Tibial artery (tissue), 4 donors: ENCODE measurements around the gene JTB.

Experiments used
- DNase-seq, 2 donors: peaks; one replicate each; pipeline ENCODE4 v3.0.0-alpha.2; 2019
- H3K27ac ChIP-seq, 2 donors: fragments of 200-600 bp; sonication (generic) in 1 of 2; 1 replicate in 1 of 2; 2 replicates in 1 of 2; pipeline ENCODE4 v1.5.1; 2018 to 2019; ENCODE audit warnings: mild to moderate bottlenecking in 1 of 2
- H3K27me3 ChIP-seq, 2 donors: fragments of 200-600 bp; sonication (generic) in 1 of 2; one replicate each; pipeline versions ENCODE4 v1.5.1 to v1.6.0; 2016 to 2019
- H3K36me3 ChIP-seq, 3 donors: fragments of 200-600 bp; sonication (generic) in 2 of 3; one replicate each; pipeline ENCODE4 v1.5.1; 2016 to 2019; ENCODE audit warnings: mild to moderate bottlenecking in 2 of 3
- H3K4me1 ChIP-seq, 4 donors: fragments of 200-600 bp; sonication (generic) in 2 of 4; 1 replicate in 3 of 4; 2 replicates in 1 of 4; pipeline ENCODE4 v1.5.1; 2016 to 2019
- H3K4me3 ChIP-seq, 2 donors: fragments of 200-600 bp; sonication (generic) in 1 of 2; 1 replicate in 1 of 2; 2 replicates in 1 of 2; pipeline ENCODE4 v1.5.1; 2018 to 2019; ENCODE audit warnings: mild to moderate bottlenecking in 2 of 2
- H3K9me3 ChIP-seq, 3 donors: fragments of 200-600 bp; sonication (generic) in 1 of 3; one replicate each; pipeline ENCODE4 v1.5.1; 2016 to 2019
- intact Hi-C: fragments of 100-400 bp; cut with DNase I; formaldehyde crosslinking; loops from one replicate; pipeline ENCODE4 v1.15.0; 2023; ENCODE audit warnings: low total_unique reads
- TF ChIP-seq, protein P1 (sequence below), 2 experiments: fragments of 200-600 bp in 1 of 2; fragments of 450-650 bp in 1 of 2; IDR thresholded peaks; one replicate each; pipeline ENCODE4 v1.5.1; 2017 to 2019; ENCODE audit warnings: antibody characterized with exemption in 2 of 2, mild to moderate bottlenecking in 1 of 2, moderate library complexity in 1 of 2

Gene JTB

DNA sequence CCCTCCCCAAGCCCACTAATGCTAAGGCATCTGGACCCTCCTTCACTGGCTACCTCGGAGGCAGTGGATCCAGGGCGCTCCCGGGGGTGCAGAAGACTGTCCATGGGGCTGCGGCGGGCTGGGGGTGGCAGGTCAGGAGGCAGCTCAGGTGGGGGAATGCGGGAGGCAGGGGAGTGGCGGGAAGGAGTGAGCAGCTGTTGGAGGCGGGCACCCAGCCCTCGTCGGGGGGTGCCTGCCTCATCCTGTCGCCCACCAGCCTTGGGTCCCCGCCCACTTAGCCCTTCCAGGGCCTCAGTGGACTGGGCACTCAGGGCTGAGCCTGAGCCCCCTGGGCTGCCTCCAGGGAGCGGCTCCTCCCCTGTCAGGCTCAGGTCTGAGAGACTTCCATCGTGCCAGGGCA, 44.0 kb downstream of the JTB start:
- TF ChIP-seq, protein P1, sequence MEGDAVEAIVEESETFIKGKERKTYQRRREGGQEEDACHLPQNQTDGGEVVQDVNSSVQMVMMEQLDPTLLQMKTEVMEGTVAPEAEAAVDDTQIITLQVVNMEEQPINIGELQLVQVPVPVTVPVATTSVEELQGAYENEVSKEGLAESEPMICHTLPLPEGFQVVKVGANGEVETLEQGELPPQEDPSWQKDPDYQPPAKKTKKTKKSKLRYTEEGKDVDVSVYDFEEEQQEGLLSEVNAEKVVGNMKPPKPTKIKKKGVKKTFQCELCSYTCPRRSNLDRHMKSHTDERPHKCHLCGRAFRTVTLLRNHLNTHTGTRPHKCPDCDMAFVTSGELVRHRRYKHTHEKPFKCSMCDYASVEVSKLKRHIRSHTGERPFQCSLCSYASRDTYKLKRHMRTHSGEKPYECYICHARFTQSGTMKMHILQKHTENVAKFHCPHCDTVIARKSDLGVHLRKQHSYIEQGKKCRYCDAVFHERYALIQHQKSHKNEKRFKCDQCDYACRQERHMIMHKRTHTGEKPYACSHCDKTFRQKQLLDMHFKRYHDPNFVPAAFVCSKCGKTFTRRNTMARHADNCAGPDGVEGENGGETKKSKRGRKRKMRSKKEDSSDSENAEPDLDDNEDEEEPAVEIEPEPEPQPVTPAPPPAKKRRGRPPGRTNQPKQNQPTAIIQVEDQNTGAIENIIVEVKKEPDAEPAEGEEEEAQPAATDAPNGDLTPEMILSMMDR (IDR thresholded peaks at IDR 0.05), result no peak
- Histone ChIP-seq H3K4me3 (no peak overlapping the region), H3K27me3 (no peaks in the 10 kb centered on the region), H3K36me3 (peaks cover 57 to 95% (median 84%) of the 10 kb centered on the region in 3 donors), H3K27ac (no peak overlapping the region), H3K4me1 (peaks cover 0 to 4% (median 0%) of the 10 kb centered on the region in 4 donors), H3K9me3 (no peaks in the 10 kb centered on the region)
- intact Hi-C loops, result no loop called here
- DNase-seq, result peak in 1 of 2 donors; percentile 55

DNA sequence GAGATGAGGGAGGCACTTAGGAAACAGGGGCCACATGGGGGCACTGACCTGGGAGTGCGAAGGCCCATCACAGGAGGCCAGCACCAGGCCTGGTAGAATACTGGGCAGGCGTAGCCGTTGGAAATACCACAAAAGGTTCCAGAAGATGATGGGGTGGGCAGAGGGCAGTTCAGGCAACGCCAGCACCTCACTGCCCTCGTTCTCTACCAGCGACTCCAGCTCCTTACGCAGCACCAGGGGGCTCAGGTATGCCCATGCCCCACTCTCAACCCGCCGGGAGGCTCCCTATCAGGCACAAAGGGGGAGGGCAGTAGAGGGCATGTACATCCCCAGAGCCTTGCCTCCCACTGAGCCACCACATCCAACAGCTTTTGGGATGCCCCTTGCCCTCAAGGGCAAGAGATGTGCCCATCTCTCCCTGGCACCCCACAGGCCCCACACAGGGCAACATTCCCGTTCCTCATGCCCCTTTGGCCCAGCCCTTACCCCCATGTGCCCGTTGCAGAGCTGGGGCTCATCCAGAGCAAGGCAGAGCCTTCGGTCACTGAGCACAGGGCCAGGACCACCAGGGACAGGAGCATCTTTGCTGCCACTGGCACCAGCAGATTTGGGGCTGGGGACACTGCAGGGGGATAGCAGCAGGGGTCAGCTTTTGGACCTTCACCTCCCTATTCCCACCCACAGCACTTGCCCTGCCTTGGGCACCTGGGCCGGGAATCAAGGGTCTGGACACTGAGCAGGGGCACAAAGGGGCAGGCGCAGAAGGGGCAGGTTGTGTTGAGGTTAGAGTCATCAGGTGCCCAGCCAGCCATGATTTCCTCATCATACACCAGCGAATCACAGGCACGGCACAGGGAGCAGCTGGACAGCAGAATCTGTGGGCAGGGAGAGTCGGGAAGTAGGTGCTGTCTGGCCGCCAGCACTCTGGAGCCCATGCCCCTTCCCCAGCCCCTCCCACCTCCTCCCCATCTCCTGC, 45.0 kb downstream of the JTB start:
- DNase-seq, result peak in 1 of 2 donors; percentile 55
- H3K27ac ChIP-seq, result no peak overlapping the region
- TF ChIP-seq, protein P1 (IDR thresholded peaks at IDR 0.05), result no peak
- no peaks in the 10 kb centered on the region for H3K27me3 ChIP-seq
- peaks cover 0 to 5% (median 0%) of the 10 kb centered on the region in 4 donors for H3K4me1 ChIP-seq
- peaks cover 49 to 86% (median 76%) of the 10 kb centered on the region in 3 donors for H3K36me3 ChIP-seq
- intact Hi-C loops, result no loop called here
- no peak overlapping the region for H3K4me3 ChIP-seq
- no peaks in the 10 kb centered on the region for H3K9me3 ChIP-seq

GRCh38 chr1:153929981-153930948, 47.2 kb downstream of the JTB start:
- TF ChIP-seq, protein P1 (IDR thresholded peaks at IDR 0.05), result no peak
- H3K36me3 ChIP-seq, result peaks cover 31 to 64% (median 54%) of the 10 kb centered on the region in 3 donors
- H3K27ac ChIP-seq, result no peak overlapping the region
- DNase-seq, result peak in 1 of 2 donors; percentile 54
- H3K9me3 ChIP-seq, result no peaks in the 10 kb centered on the region
- peaks cover 0 to 5% (median 0%) of the 10 kb centered on the region in 4 donors for H3K4me1 ChIP-seq
- H3K27me3 ChIP-seq, result no peaks in the 10 kb centered on the region
- intact Hi-C loops, result loop anchor here (10.0 kb wide), 1 partner anchor 45 kb away; the partner anchor contains the start of gene JTB
- H3K4me3 ChIP-seq, result no peak overlapping the region

GRCh38 chr1:153929426-153929825, 48.0 kb downstream of the JTB start:
- no peak overlapping the region for H3K4me3 ChIP-seq
- H3K36me3 ChIP-seq, result peaks cover 24 to 56% (median 46%) of the 10 kb centered on the region in 3 donors
- peaks cover 0 to 5% (median 0%) of the 10 kb centered on the region in 4 donors for H3K4me1 ChIP-seq
- TF ChIP-seq, protein P1 (IDR thresholded peaks at IDR 0.05), result no peak
- no peak overlapping the region for H3K27ac ChIP-seq
- H3K9me3 ChIP-seq, result no peaks in the 10 kb centered on the region
- no peaks in the 10 kb centered on the region for H3K27me3 ChIP-seq
- no peak for DNase-seq
- intact Hi-C loops, result loop anchor here (10.0 kb wide), 1 partner anchor 45 kb away; the partner anchor contains the start of gene JTB

DNA sequence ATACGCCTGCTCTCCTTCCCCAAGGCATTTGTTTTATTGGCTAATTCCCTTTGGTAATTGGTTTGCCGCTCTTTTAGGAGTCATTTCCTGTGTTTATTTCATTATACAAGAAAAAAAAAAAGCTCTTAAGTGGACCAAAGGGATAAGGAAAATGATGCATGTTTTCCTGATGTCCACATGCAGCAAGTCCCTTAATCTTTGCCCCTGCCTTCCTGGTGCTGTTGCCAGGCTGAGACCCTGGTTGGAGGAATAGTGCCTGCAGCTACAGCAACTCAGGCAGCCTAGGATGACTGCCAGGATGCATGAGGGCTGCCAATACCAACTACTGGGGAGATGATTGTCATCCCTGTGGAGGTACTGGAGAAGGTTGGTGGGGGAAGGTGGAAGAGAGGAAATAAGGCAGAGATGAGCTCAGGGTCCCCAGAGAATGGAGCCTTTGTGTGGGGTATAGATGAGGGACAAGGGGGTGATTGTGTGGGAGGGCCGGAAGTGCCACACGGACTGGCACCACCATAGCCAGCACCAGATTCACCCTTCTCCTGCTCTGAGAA, 48.6 kb downstream of the JTB start:
- no peak for DNase-seq
- Histone ChIP-seq H3K9me3 (no peaks in the 10 kb centered on the region), H3K4me1 (peaks cover 0 to 9% (median 3%) of the 10 kb centered on the region in 4 donors), H3K27ac (no peak overlapping the region), H3K27me3 (no peaks in the 10 kb centered on the region), H3K36me3 (peaks cover 19 to 50% (median 40%) of the 10 kb centered on the region in 3 donors), H3K4me3 (no peak overlapping the region)
- intact Hi-C loops, result loop anchor here (10.0 kb wide), 1 partner anchor 46 kb away; the partner anchor contains the start of gene JTB
- TF ChIP-seq, protein P1 (IDR thresholded peaks at IDR 0.05), result no peak
